K562 (cell line): Measurements from ENCODE around the gene ZDHHC8. TPM values are rescaled to one million over a fixed set of nuclear protein-coding genes. Genes with fewer than 3 reads are reported as not detected.
A peak's percentile ranks its signal among the peaks of the same experiment; 100 is the strongest.

Experiments used
- ARID4B ChIP-seq: sonication (generic); formaldehyde crosslinking; IDR thresholded peaks from 2 replicates; pipeline ENCODE4 v1.8.0; 2022; ENCODE audit warnings: mild to moderate bottlenecking, missing genetic modification reagents
- CHD1 ChIP-seq: fragments of 200-600 bp; sonication (generic); IDR thresholded peaks from one replicate; pipeline ENCODE4 v1.6.1; 2012; ENCODE audit warnings: mild to moderate bottlenecking, moderate library complexity, low read length, inconsistent platforms
- CREB5 ChIP-seq: fragments of 250-450 bp; sonication (Bioruptor Pico); IDR thresholded peaks from 2 replicates; pipeline ENCODE4 v1.5.0; 2020; ENCODE audit warnings: mild to moderate bottlenecking
- HNRNPL ChIP-seq: fragments of 200-400 bp; formaldehyde crosslinking; IDR thresholded peaks from 2 replicates; pipeline ENCODE4 v1.6.1; 2017; ENCODE audit warnings: low read depth, mild to moderate bottlenecking, low read length
- ZFP36 ChIP-seq: fragments of 150-350 bp; IDR thresholded peaks from 2 replicates; pipeline ENCODE4 v1.6.1; 2018; ENCODE audit warnings: low read length, low read depth; ENCODE audit not compliant: partially characterized antibody
- polyA plus RNA-seq, 8 experiments: library from polyadenylated mRNA; depleted of rRNA in 4 of 8; stranded (reverse) in 5 of 8; unstranded in 3 of 8; fragments of >200 nt; fragmentation: Nextera tagmentation in 2 of 8; fragmentation: Illumina TruSeq in 1 of 8; extraction: Ambion mirVana in 2 of 8; extraction: Trizol in 1 of 8; gene quantifications; 2 replicates each; pipeline versions ENCODE4 v1.2.1 to v1.2.3, GENCODE V29; 2011 to 2014; ENCODE audit warnings: inconsistent platforms in 1 of 8, missing spikeins in 1 of 8
- total RNA-seq, 7 experiments: library from RNA; depleted of rRNA in 6 of 7; stranded (reverse); fragments of >200 nt in 6 of 7; fragmentation: Illumina TruSeq in 2 of 7; extraction: Trizol in 2 of 7; gene quantifications; 2 replicates each; pipeline versions ENCODE4 v1.2.1 to v1.2.3, GENCODE V29; 2011 to 2021; ENCODE audit warnings: low replicate concordance in 1 of 7
- TF ChIP-seq, protein P1 (sequence below): fragments of 200-600 bp; sonication (generic); IDR thresholded peaks from one replicate; pipeline ENCODE4 v1.6.1; 2012; ENCODE audit warnings: mild to moderate bottlenecking, low read depth, low read length, inconsistent platforms

Gene ZDHHC8
- total and polyA plus RNA-seq, 9 of the 15 experiments (the other 6 are each of a cell fraction or from before 2014, with no cell fraction given) = 0.04 to 109 (median 16.4) TPM

GRCh38 chr22:20113551-20114310 lies 17.9 kb upstream of the ZDHHC8 start (continued):
- no peak for TF ChIP-seq CREB5 (CRISPR knock-in tag)
- TF ChIP-seq ZFP36 = no peak
- TF ChIP-seq CHD1 = peak; percentile 48
- peak; percentile 82 for TF ChIP-seq HNRNPL
- TF ChIP-seq, protein P1, sequence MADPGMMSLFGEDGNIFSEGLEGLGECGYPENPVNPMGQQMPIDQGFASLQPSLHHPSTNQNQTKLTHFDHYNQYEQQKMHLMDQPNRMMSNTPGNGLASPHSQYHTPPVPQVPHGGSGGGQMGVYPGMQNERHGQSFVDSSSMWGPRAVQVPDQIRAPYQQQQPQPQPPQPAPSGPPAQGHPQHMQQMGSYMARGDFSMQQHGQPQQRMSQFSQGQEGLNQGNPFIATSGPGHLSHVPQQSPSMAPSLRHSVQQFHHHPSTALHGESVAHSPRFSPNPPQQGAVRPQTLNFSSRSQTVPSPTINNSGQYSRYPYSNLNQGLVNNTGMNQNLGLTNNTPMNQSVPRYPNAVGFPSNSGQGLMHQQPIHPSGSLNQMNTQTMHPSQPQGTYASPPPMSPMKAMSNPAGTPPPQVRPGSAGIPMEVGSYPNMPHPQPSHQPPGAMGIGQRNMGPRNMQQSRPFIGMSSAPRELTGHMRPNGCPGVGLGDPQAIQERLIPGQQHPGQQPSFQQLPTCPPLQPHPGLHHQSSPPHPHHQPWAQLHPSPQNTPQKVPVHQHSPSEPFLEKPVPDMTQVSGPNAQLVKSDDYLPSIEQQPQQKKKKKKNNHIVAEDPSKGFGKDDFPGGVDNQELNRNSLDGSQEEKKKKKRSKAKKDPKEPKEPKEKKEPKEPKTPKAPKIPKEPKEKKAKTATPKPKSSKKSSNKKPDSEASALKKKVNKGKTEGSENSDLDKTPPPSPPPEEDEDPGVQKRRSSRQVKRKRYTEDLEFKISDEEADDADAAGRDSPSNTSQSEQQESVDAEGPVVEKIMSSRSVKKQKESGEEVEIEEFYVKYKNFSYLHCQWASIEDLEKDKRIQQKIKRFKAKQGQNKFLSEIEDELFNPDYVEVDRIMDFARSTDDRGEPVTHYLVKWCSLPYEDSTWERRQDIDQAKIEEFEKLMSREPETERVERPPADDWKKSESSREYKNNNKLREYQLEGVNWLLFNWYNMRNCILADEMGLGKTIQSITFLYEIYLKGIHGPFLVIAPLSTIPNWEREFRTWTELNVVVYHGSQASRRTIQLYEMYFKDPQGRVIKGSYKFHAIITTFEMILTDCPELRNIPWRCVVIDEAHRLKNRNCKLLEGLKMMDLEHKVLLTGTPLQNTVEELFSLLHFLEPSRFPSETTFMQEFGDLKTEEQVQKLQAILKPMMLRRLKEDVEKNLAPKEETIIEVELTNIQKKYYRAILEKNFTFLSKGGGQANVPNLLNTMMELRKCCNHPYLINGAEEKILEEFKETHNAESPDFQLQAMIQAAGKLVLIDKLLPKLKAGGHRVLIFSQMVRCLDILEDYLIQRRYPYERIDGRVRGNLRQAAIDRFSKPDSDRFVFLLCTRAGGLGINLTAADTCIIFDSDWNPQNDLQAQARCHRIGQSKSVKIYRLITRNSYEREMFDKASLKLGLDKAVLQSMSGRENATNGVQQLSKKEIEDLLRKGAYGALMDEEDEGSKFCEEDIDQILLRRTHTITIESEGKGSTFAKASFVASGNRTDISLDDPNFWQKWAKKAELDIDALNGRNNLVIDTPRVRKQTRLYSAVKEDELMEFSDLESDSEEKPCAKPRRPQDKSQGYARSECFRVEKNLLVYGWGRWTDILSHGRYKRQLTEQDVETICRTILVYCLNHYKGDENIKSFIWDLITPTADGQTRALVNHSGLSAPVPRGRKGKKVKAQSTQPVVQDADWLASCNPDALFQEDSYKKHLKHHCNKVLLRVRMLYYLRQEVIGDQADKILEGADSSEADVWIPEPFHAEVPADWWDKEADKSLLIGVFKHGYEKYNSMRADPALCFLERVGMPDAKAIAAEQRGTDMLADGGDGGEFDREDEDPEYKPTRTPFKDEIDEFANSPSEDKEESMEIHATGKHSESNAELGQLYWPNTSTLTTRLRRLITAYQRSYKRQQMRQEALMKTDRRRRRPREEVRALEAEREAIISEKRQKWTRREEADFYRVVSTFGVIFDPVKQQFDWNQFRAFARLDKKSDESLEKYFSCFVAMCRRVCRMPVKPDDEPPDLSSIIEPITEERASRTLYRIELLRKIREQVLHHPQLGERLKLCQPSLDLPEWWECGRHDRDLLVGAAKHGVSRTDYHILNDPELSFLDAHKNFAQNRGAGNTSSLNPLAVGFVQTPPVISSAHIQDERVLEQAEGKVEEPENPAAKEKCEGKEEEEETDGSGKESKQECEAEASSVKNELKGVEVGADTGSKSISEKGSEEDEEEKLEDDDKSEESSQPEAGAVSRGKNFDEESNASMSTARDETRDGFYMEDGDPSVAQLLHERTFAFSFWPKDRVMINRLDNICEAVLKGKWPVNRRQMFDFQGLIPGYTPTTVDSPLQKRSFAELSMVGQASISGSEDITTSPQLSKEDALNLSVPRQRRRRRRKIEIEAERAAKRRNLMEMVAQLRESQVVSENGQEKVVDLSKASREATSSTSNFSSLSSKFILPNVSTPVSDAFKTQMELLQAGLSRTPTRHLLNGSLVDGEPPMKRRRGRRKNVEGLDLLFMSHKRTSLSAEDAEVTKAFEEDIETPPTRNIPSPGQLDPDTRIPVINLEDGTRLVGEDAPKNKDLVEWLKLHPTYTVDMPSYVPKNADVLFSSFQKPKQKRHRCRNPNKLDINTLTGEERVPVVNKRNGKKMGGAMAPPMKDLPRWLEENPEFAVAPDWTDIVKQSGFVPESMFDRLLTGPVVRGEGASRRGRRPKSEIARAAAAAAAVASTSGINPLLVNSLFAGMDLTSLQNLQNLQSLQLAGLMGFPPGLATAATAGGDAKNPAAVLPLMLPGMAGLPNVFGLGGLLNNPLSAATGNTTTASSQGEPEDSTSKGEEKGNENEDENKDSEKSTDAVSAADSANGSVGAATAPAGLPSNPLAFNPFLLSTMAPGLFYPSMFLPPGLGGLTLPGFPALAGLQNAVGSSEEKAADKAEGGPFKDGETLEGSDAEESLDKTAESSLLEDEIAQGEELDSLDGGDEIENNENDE = peak; percentile 6
- no peak for TF ChIP-seq ARID4B (CRISPR knock-in tag)
